GM12874 (cell line): Measurements from ENCODE around the gene PI4K2B.

Source experiments
- CTCF ChIP-seq: IDR thresholded peaks from 2 replicates; pipeline ENCODE4 v1.5.1; 2011; ENCODE audit warnings: low read depth, mild to moderate bottlenecking, control low read depth, low read length, moderate library complexity; ENCODE audit not compliant: insufficient read depth

The PI4K2B gene

GRCh38 chr4:25313201-25313895 is 79.5 kb downstream of the PI4K2B start:
- no peak for TF ChIP-seq CTCF

- no peak for TF ChIP-seq CTCF
These were observed 86.5 kb downstream of the PI4K2B start for GRCh38 chr4:25320336-25320735.

- no peak for TF ChIP-seq CTCF
These were observed 86.9 kb downstream of the PI4K2B start for GRCh38 chr4:25320773-25321172.

- no peak for TF ChIP-seq CTCF
These were observed 87.9 kb downstream of the PI4K2B start for GRCh38 chr4:25321703-25322102.
